HG03066 (cell line): ENCODE data around the gene KLHL6.

Experiments
- ATAC-seq: cut with Tn5 transposase; IDR thresholded peaks from one replicate; pipeline ENCODE4 v1.9.1; 2021; ENCODE audit warnings: low read depth; ENCODE audit not compliant: unreplicated experiment

The KLHL6 gene

DNA sequence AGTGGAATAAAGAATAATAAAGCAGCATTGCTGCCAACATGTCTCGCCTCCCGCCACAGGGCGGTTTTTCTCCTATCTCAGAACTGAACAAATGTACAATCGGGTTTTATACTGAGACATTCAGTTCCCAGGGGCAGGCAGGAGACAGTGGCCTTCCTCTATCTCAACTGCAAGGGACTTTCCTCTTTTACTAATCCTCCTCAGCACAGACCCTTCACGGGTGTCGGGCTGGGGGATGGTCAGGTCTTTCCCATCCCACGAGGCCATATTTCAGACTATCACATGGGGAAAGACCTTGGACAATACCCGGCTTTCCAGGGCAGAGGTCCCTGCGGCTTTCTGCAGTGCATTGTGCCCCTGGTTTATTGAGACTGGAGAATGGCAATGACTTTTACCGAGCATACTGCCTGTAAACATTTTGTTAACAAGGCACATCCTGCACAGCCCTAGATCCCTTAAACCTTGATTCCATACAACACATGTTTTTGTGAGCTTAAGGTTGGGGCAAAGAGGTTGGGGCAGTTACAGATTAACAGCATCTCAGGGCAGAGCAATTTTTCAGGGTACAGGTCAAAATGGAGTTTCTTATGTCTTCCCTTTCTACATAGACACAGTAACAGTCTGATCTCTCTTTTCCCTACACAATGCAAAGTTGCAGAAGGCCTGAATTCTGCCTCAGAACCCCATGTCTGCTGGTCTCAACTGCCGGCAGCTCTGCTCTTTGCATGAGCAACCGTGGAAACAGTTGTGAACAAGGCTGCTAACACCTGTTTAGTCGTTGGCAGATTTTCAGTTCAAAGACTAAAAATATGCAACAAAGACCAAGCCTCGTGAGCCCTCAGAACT, 44.0 kb downstream of the KLHL6 start:
- ATAC-seq = peak; percentile 47

DNA sequence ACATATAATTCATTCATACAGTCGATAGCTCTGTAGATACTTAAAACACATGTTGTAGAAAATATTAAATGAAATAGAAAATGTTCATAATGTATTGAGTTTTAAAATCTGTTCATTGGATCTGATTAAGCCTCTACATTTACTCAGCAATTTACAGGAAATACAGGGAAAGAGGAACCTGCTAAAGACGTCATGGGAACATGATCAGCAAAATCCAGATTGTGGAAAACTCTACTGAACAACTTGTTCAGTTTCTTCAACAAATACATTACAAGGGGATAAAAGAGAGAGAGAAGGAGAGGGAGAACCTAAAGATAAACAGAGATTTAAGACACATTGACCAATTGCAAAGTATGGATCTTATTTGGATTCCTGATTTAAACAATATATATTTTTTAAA, 46.7 kb downstream of the KLHL6 start:
- ATAC-seq = no peak

DNA sequence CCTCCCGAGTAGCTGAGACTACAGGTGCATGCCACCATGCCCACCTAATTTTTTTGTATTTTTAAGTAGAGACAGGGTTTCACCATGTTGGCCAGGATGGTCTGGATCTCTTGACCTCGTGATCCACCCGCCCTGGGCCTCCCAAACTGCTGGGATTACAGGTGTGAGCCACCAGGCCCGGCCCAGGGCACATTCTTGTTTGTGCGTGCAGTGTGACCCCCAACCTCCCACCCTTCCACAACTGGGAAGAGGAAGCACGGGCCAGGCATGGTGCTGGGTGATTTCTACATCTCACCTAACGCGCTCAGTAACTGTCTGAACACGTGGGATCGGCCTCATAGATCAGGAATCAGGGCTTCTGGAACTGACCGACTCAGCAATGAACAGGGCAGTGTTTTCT, 48.0 kb downstream of the KLHL6 start:
- no peak for ATAC-seq

DNA sequence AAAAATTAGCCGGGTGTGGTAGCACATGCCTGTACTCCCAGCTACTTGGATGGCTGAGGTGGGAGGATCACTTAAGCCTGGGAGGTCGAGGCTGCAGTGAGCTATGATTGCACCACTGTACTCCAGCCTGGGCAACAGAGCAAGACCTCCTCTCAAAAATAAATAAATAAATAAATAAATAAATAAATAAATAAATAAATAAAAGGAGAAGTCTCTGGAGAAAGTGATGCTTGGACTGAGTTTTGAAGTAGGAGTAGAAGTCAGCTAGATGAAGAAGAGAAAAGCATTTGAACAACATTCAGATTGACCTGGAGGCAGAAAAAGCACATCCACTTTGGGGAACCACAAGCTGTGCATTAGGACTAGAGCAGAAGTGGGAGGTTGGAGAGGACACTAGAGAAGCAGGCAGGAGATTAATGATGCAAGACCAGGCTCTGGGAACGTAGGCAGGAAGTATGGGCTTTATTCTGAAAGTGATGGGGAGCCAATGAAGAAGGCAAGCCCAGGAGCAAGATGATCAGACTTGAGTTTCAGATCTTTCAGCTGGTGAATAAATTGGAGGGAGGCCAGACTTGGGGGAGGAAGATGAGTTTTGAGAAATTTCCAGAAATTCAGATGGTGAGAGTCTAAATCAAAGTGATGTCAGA, 48.7 kb downstream of the KLHL6 start:
- ATAC-seq = no peak

DNA sequence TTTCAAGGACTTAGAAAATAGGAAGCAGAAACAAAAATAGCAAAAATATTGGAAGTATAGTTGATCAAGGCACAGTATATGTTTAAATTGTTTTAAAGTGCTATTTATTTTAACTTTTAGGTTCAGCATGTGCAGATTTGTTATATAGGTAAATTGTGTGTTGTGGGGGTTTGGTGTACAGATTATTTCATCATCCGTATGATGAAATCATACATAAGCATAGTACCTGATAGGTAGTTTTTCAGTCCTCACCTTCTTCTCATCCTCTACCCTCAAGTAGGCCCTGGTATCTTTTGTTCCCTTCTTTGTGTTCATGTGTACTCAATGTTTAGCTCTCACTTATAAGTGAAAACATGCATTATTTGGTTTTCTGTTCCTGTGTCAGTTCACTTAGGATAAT, 50.9 kb downstream of the KLHL6 start:
- no peak for ATAC-seq

DNA sequence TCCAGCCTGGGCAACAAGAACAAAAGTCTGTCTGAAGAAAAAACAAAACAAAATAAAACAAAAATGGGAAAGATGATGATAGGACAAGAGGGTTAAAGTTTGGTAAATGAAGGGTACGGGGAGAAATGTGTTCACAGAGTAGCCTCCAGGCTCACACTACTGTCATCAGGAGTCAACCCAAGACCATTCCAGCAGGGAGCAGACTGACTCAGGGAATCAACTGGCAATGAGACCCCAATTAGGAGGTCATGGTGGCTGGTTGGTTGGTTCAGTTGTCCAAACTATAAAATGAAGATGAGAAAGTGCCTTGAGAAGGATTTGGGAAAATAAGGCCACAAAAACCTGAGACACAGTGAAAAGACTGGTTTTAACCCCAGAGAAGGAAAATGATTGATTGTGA, 51.8 kb downstream of the KLHL6 start:
- no peak for ATAC-seq

DNA sequence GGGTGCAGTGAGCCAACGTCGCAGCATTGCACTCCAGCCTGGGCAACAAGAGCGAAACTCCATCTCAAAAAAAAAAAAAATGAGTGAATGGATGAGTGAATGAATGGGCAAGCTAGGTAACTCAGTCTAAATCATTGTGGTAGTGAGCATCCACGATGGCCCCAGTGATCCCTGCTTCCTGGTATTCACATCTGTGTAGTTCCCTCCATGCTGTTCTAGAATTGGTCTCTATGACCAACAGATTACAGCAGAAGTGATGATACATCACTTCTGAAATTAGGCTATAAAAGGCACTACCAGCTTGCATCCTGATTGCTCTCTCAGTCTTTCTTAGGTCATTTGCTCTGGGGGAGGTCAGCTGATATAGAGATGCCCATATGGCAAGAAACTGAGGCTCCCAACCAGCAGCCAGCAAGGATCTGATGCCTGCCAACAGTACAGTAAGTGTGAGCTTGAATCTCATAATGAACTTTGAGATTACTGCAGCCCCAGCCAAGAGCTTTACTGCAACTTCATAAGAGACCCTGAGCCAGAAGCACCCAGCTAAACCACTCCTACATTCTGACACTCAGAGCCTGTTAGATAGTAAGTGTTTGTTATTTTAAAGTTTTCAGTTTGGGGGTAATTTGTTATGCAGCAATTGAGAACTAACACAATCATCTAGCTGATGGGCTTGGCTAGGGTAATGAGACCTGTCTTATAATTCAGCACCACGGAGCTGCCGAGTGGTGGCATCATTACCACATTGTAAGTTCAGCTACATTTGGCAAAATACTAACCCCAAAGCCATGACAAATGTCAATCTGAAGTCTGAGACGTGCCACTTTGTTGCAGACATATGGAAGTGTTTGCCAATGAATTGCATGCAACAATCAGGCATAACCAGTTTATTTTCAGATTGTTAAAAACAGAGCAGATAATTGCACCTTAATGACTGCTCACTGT, 53.0 kb downstream of the KLHL6 start:
- ATAC-seq = no peak

DNA sequence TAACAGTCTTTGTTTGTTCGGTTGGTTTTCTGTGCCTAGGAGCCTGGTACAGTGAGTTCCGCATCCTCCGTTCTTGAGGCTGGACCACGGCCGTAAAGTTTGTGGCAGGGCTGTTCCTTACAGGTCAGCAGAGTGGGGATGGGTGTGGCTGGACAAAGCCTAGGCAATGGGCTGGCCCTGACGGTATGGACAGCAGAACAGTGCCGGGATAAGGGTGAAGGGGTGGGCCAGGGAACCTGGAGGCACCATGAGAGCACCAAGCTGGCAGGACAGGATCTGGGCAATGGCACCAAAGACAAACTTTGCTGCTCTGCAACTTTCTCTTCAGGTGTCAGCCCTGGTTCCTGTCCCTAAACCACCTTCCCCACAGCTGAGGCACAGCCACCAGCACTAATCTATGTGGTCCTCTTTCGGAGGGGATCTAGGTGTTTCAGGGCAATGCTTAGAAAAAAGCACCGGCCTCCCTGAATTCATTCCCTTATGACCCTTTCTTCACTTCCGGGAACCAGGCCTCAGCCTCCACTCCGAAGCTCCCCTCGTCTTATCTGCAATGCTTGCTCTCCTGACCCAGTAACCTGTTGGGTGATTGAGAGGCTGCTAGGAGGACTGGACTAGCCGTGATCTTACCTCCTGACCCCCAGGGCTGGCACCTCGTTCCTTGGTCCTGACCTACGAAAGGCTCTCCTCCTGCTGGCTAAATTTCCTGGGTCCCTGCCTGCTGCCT, 54.4 kb downstream of the KLHL6 start:
- no peak for ATAC-seq

DNA sequence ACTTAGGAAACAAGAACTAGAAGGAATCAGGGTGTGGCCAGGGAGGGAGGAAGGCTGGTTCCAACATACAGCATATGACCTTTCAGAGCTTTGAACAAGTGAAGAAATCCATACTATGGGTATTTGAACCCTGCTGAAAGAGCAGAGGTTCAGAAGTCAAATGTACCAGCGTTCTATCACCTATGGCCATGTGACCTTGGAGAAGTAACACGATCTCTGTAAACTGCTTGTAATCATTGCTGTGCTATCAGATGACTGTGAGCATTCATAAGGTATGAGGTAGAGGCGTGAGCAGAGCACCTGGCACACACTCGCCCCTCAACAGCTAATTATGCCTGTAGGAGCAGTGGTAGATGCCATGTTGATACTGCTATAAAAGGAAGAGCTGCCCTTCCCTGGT, 55.2 kb downstream of the KLHL6 start:
- no peak for ATAC-seq

DNA sequence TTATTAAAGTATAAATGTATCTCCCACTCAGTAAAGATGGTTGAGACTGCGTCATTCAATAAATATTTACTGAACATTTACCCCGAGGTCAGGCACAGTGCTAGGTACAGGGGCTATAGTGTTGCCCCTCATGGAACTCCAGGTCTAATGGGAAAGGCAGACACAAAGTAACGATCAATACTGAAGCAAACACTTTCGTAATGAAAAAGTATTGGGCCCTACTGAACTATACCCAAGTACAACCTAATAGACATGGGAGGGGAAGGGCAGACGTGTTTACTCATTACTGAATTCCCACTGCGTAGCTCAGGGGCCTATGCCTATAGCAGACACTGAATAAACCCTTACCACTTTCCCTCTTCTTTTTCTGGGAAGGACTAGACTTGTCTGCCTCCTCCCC, 56.9 kb downstream of the KLHL6 start:
- ATAC-seq = no peak

DNA sequence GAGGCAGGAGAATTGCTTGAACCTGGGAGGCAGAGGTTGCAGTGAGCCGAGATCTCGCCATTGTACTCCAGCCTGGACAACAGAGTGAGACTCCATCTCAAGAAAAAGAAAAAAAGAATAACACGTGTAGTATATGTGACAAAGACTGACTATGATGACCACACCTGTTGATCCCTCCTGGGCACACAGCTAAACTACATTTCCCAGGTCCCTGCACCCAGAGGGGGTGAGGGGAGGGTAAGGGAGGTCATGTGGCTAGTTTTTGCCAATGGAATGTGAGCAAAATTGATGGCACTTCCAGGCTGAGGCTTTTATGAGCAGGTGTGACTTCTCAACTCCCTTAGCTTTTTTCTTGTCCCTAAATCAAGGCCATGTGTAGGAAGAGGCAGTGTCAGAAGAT, 58.2 kb downstream of the KLHL6 start:
- no peak for ATAC-seq

DNA sequence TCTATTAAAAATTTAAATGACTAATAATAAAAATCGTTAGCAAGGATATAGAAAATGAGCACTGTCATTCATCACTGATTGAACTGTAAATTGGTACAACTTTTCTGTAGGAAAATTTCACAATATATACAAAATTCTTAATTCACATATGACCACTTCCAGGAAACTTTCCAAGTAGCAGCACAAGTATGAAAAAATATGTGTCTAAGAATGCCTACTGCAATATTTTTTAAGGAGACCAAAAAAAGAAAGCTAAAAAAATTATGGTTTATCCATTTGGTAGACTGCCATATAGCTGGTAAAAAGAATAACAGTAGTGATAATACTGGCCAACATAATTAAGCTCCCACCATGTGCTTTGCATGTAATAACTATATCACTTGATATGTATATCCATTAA, 59.2 kb downstream of the KLHL6 start:
- ATAC-seq = no peak

DNA sequence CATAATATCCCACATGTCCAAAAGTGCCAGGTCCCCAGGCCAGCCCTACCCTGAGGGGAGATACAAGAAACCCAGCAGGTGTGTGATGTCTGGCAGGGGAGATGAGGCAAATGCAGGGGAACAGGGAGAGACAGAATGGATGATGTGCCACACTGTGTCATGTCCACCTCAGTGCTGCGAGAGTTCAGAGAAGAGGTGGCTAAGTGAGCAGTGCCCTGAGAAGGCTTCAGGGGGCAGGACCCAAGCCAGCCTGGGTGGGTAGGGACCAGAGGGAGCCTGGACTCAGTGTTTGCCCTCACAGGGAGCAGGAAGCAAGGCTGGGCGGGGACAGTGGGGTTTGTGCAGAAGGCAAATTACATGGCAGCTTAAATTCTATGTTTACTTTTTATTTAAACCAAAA, 61.2 kb downstream of the KLHL6 start:
- ATAC-seq = no peak

DNA sequence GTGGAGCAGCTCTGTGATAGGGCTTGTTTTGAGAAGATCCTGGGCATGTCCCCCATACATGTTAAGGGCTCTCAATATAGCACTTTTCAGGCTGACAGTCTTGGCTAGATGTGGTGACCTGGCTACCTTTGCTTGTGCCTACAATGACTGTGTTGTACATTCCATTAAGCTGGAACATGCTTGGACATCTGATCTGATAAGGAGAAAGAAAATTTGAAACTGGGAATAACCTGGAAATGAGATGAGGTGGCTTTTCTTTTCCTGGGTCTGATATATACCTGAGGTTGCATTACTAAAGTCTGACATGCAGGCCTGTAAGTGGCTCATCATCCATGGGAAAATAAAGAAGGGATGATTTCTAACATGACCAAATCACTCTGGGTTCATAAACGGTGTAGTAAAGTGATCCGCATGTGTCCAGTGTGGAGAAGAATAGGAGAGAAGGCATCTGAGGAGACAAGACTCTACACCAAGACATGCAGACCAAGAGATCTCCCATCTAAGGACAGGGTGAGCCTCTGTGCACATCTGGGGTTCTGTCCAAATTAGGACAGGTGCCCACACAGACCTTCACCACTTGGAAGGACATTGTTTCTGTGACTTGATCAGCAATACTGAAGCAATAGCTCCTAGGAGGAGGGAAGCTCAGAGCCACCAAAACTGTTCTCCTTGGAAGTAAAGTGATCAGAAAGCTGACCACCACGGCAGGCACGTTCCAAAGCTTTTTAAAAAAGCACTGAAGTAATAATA, 62.0 kb downstream of the KLHL6 start:
- no peak for ATAC-seq

DNA sequence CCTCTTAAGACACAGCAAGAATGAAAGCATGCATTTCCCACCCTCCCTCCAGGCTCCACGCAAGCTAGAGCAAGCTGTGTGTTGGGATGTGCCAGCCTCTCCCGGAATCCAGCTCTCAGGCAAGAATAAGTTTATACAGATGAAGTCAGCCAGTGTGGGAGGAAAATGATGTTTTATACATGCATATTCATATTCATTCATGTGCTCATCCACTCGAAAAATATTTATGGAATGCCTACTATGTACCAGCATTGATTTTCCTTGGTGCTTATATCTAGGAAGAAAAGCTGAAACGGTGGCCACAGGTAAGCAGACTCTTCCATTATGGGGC, 62.7 kb downstream of the KLHL6 start:
- ATAC-seq = no peak

DNA sequence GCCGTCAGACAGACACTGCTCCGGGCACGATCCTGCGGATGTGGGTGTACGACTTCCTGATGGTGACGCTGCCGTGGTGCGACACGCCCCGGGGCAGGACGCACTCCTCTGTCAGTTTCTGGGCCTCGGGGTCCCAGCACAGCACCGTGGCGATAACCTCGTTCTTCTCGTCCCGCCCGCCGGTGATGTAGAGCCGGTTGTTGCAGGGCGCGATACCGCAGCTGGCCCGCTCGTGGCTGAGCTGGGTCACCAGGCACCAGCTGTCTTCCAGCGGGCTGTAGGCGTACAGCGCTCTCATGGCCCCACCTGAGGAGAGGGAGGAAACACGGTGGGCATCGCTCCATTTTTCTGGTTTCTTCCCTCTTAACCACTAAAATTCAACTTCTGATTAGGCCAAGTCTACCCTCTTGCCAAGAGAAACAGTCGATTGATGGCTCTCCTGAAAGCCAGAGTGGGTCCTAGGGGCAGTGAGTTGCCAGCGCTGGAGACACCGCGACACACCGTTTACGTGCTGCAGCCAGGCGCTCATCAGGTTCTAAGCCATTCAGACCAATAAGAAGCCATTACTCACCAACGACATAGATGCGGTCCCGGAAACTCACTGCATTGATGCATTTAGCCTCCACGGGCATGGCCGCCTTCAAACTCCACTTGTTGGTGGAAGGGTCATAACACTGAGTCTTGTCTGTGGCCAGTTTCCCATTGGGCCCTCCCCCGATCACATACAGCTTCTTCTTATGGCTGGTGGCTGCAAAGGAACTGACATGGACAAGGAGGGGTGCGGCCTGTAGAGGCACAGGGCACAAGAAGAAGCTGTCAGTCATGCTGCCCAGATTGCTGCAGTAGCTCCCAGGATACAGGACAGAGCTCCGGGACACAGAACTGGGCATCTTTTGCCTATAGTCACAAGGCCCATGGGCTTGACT, 63.3 kb downstream of the KLHL6 start:
- ATAC-seq = no peak

DNA sequence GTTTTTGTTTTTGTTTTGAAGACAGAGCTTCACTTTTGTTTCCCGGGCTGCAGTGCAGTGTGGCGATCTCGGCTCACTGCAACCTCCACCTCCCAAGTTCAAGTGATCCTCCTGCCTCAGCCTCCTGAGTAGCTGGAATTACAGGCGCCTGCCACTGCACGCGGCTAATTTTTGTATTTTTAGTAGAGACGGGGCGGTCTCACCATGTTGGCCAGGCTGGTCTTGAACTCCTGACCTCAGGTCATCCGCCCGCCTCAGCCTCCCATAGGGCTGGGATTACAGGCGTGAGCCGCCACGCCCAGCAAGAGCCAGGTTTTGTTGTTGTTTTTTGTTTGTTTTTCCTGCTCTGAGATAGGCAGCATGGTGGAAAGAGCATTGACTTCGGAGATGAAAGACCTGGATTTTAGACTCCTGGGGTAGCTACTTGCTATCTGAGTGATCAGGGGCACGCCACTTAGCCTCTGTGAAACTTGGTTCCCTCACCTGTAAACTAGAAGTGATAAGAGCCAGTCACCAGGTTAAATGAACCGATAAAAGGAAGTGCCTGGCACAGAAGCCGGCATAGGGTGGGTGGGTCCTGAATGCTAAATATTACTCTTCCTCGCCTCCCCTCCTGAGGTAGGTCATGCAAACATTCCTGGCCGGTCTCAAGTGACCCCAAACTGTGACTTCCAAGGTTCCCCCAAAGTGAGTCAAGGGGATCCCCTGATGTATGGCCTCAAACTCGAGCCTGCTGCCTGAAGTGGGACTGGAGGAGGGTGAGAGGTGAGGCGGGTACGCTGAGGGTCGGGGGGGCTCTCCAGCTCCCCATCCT, 64.2 kb downstream of the KLHL6 start:
- ATAC-seq = no peak

DNA sequence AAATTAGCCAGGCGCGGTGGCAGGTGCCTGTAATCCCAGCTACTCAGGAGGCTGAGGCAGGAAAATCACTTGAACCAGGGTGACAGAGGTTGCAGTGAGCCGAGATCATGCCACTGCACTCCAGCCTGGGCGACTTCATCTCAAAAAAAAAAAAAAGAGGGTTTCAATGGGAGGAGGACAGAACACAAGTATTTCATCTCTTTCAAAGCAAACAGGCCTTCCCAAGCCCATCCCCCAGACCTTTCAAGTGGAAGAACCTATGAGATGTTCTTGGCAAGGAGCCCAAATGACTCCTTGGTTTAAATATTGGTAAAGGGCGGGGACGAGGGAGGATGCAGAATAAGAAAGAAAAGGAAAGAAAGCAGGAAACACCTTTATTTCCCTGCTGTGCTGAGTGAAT, 64.9 kb downstream of the KLHL6 start:
- no peak for ATAC-seq
